ENCODE measurements around the gene PLA2G4E. TPM values are rescaled to one million over a fixed set of nuclear protein-coding genes. Genes with fewer than 3 reads are reported as not detected.

Gene PLA2G4E
- total and polyA plus RNA-seq, 9 of the 15 experiments (the other 6 are each of a cell fraction or from before 2014, with no cell fraction given): 0.03 TPM; not detected in 8

- no peak overlapping the region for H3K4me2 ChIP-seq (ENCODE audit: insufficient read depth, low read length)
- peaks cover 4% of the 10 kb centered on the region for H3K9me1 ChIP-seq (ENCODE audit: control insufficient read depth, insufficient read depth, low read length)
- H3K79me2 ChIP-seq (ENCODE audit: control insufficient read depth, insufficient read depth, low read length): no peaks in the 10 kb centered on the region
- H3K27ac ChIP-seq (ENCODE audit: extremely low read depth, low read depth, low read length): no peak overlapping the region
- no peaks in the 10 kb centered on the region for H3K9me3 ChIP-seq (replicated peaks; ENCODE audit: control insufficient read depth, insufficient read depth, low read depth, low read length)
- no peak for FAIRE-seq
- intact Hi-C loops (cut with micrococcal nuclease): no loop called here
- no peaks in the 10 kb centered on the region for H4K20me1 ChIP-seq (replicated peaks; ENCODE audit: control insufficient read depth, insufficient read depth, low read length)
- CTCF ChIA-PET (ENCODE audit: low intra/inter-chr PET ratio): no interaction called here
- no peak overlapping the region for H3K9ac ChIP-seq (ENCODE audit: insufficient read depth in 1 of 2, low read depth in 2 of 2, low read length in 2 of 2)
- H3K27me3 ChIP-seq (ENCODE audit: control insufficient read depth in 2 of 2, insufficient read depth in 2 of 2, low read length in 2 of 2): no peaks in the 10 kb centered on the region
- no TSS peak for BruUV-seq (replicated peaks)
- H3K4me1 ChIP-seq (replicated peaks in 1 of 2; ENCODE audit: control insufficient read depth in 2 of 2, insufficient read depth in 2 of 2, low read length in 2 of 2): peaks cover 13 to 34% of the 10 kb centered on the region in 2 experiments
- POLR2A ChIA-PET: interaction anchor here (0.7 to 0.9 kb wide), 2 partner anchors 14 to 92 kb away, joined by 3 to 6 read pairs; no protein-coding TSS in a partner anchor
- no peak for TF ChIP-seq HNRNPLL (IDR thresholded peaks at IDR 0.05; ENCODE audit: low read depth, low read length, poor library complexity, severe bottlenecking)
- no peak for TF ChIP-seq SMARCC2 (IDR thresholded peaks at IDR 0.05; ENCODE audit: low read depth)
- TF ChIP-seq NR3C1 (CRISPR knock-in tag; IDR thresholded peaks at IDR 0.05): no peak
- no peak for TF ChIP-seq FOXK1 (CRISPR knock-in tag; IDR thresholded peaks at IDR 0.05; ENCODE audit: borderline replicate concordance)
- TF ChIP-seq DNMT1 (IDR thresholded peaks at IDR 0.05): no peak
- TF ChIP-seq GATA2 (CRISPR knock-in tag; IDR thresholded peaks at IDR 0.05): no peak
- TF ChIP-seq ZNF324 (CRISPR knock-in tag; IDR thresholded peaks at IDR 0.05): no peak
- no peak for TF ChIP-seq YBX1 (IDR thresholded peaks at IDR 0.05)
- no peak for TF ChIP-seq SMAD4 (CRISPR knock-in tag; conservative IDR thresholded peaks at IDR 0.05)
- TF ChIP-seq THRA (IDR thresholded peaks at IDR 0.05): no peak
- no peak for TF ChIP-seq KDM4B (IDR thresholded peaks at IDR 0.05; ENCODE audit: borderline replicate concordance in 2 of 2, low read depth in 1 of 2)
- TF ChIP-seq RCOR1 (IDR thresholded peaks at IDR 0.05; ENCODE audit: borderline replicate concordance in 1 of 2, low read depth in 2 of 2, low read length in 2 of 2): no peak
- TF ChIP-seq MBD1 (CRISPR knock-in tag; IDR thresholded peaks at IDR 0.05): no peak
- no peak for TF ChIP-seq CHCHD3 (CRISPR knock-in tag; IDR thresholded peaks at IDR 0.05)
- no peak for TF ChIP-seq ZBTB49 (CRISPR knock-in tag; IDR thresholded peaks at IDR 0.05; ENCODE audit: borderline replicate concordance)
- TF ChIP-seq HLTF (IDR thresholded peaks at IDR 0.05): no peak
- 43% methylated on average over 4 of the region's 4 CpGs for WGBS (ENCODE audit: insufficient coverage, low coverage, missing lambda C conversion rate)
- H2AFZ ChIP-seq (ENCODE audit: low read depth, low read length): no peak overlapping the region; the same call in 1 of the 2 replicates
- DNase-seq (ENCODE audit: extremely low read depth in 1 of 4, low spot score in 3 of 4): no peak
- in situ Hi-C loops (cut with MboI): no loop called here
- no peak for ATAC-seq
- H3K36me3 ChIP-seq (ENCODE audit: control insufficient read depth, insufficient read depth, low read length): no peaks in the 10 kb centered on the region
- no peak overlapping the region for H3K4me3 ChIP-seq
Observed at GRCh38 chr15:41978534-41978933, 42.3 kb downstream of the PLA2G4E start.
